Activated CD4-positive, alpha-beta T cell treated with anti-CD3 and anti-CD28 coated beads for 4 hours (primary cell): Measurements from ENCODE around the gene NDUFA12.

Source experiments
- DNase-seq, 2 donors: peaks; one replicate each; pipeline ENCODE4 v3.0.0-alpha.2; 2020

Gene NDUFA12

DNA sequence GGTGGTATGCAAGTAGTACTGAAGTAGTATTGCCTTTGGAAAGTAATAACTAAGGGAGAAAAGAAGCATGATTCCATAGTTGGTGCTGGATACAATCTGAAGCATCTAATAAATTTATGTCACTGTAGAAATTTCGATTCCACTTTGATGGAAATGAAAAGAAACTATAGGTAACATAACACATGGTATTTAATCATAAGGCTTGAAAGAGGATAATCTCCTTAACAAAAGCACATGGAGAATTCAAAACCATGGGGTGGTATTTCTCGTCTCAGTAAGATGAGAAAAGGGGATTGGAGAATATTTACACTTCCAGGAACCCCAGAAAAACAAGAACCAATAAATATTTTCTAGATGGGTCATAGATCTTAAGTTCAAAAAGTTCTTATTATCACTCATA is 72.7 kb downstream of the NDUFA12 start:
- DNase-seq = no peak

GRCh38 chr12:94930216-94930654 is 73.3 kb downstream of the NDUFA12 start:
- DNase-seq = no peak

DNA sequence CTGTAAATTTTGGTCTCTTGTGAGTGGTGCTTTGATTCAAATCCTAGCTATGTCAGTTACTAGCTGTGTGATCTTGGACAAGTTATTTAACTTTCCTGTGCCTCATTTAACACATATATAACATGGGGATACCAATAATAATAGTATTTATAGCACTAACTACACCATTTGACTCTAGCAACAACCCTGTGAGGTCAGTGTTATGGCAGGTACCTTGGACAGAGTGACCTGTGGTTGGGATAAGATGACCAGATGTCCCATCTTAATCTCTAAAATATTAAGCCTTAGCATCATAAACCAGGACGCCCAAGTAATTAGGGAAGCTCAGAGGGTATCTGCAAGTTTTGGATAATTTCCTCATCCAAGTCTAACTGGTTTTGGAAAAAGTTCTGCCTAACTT is 73.7 kb downstream of the NDUFA12 start:
- no peak for DNase-seq

- no peak for DNase-seq
Measured at GRCh38 chr12:94925729-94926128, 77.8 kb downstream of the NDUFA12 start.

GRCh38 chr12:94925206-94925605 is 78.3 kb downstream of the NDUFA12 start:
- DNase-seq = no peak

DNA sequence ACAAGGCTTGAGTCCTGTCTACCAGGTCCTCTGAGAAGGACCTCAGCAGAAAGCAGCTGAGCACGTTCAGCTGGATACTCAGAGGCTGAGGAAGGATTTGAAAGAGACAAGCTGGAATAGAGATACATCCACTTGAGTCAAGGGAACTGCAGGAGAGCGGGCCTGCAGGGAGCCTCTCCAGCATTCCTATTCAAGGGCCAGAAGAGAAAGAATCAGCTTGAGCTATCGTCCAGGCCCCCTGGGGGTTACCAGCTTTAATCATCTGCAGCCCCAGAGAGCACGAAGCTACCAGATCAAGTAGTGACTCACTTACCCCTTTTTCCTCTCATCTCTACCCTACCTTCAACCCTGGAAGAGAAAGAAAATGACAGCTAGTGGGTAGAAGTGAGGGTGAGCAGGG is 80.9 kb downstream of the NDUFA12 start:
- no peak for DNase-seq
